ENCODE results near the gene UVRAG.

GRCh38 chr11:75884321-75884720 is 69.3 kb downstream of the UVRAG start:
- TF ChIP-seq POLR2A (IDR thresholded peaks at IDR 0.05; ENCODE audit: low read length) (no peak), GATA1 (IDR thresholded peaks at IDR 0.05; ENCODE audit: low read depth, low read length) (no peak)
